IMR-90 (cell line): ENCODE data around the gene DACH1. TPM values are rescaled to one million over a fixed set of nuclear protein-coding genes. Genes with fewer than 3 reads are reported as not detected.

Experiments
- ATAC-seq: fragments of 200-7000 bp; cut with Tn5 transposase; 2 replicates; pipeline ENCODE4 v1.9.1; 2020; ENCODE audit warnings: low read depth, mild to moderate bottlenecking, moderate library complexity
- BruUV-seq: library from RNA; stranded (reverse); fragments of 400-500 nt; replicated peaks from 2 replicates; lab custom pipeline; 2021; lab: Mats Ljungman, UMichigan
- CTCF ChIA-PET: fragments of 300-600 bp; formaldehyde crosslinking; extraction: SDS; loops from one replicate; lab custom pipeline; 2021; ENCODE audit warnings: antibody characterized with exemption; lab: Yijun Ruan, JAX
- POLR2A ChIA-PET: fragments of 300-600 bp; sonication (Branson Sonifier 250); formaldehyde crosslinking; loops from one replicate; lab custom pipeline; 2022; ENCODE audit warnings: antibody characterized with exemption; ENCODE audit not compliant: unreplicated experiment; lab: Charles Lee
- DNase-seq: peaks from one replicate; pipeline ENCODE4 v3.0.0; 2013
- H2AFZ ChIP-seq: replicated peaks from 2 replicates; pipeline ENCODE3; 2013; ENCODE audit warnings: low read length, mild to moderate bottlenecking; ENCODE audit not compliant: poor library complexity
- H2AK5ac ChIP-seq: 2 replicates; pipeline ENCODE4 v1.6.1; 2013; ENCODE audit warnings: low read depth, low read length, inconsistent platforms
- H2AK9ac ChIP-seq: replicated peaks from 2 replicates; pipeline ENCODE3; 2013; ENCODE audit warnings: mild to moderate bottlenecking, low read depth, low read length, moderate library complexity; ENCODE audit not compliant: poor library complexity
- H2BK120ac ChIP-seq: 2 replicates; pipeline ENCODE4 v1.6.1; 2013; ENCODE audit warnings: low read depth, low read length, inconsistent platforms
- H2BK15ac ChIP-seq: 3 replicates; pipeline ENCODE4 v1.6.1; 2013; ENCODE audit warnings: low read depth, low read length, inconsistent platforms
- H2BK20ac ChIP-seq: 2 replicates; pipeline ENCODE4 v1.6.1; 2013; ENCODE audit warnings: low read depth, mild to moderate bottlenecking, inconsistent platforms, low read length, moderate library complexity
- H2BK5ac ChIP-seq: 2 replicates; pipeline ENCODE4 v1.6.1; 2013; ENCODE audit warnings: mild to moderate bottlenecking, low read depth, low read length, inconsistent platforms; ENCODE audit not compliant: poor library complexity, severe bottlenecking
- H3K14ac ChIP-seq: replicated peaks from 2 replicates; pipeline ENCODE4 v1.6.1; 2013; ENCODE audit warnings: low read depth, low read length, inconsistent platforms
- H3K18ac ChIP-seq: 2 replicates; pipeline ENCODE4 v1.6.1; 2013; ENCODE audit warnings: low read depth, low read length, control low read depth
- H3K23ac ChIP-seq: 2 replicates; pipeline ENCODE4 v1.6.1; 2013; ENCODE audit warnings: low read depth, low read length, inconsistent platforms
- H3K27ac ChIP-seq: 2 replicates; pipeline ENCODE4 v1.5.1; 2013; ENCODE audit warnings: mild to moderate bottlenecking, control low read depth, low read length; ENCODE audit not compliant: insufficient read depth
- H3K27me3 ChIP-seq: 2 replicates; pipeline ENCODE4 v1.6.1; 2013; ENCODE audit warnings: low read length; ENCODE audit not compliant: control insufficient read depth, insufficient read depth
- H3K36me3 ChIP-seq: 2 replicates; pipeline ENCODE4 v1.6.1; 2013; ENCODE audit warnings: low read length, mixed read lengths; ENCODE audit not compliant: control insufficient read depth, insufficient read depth
- H3K4ac ChIP-seq: 2 replicates; pipeline ENCODE4 v1.6.1; 2013; ENCODE audit warnings: low read depth, low read length, inconsistent platforms
- H3K4me1 ChIP-seq: 2 replicates; pipeline ENCODE4 v1.6.1; 2013; ENCODE audit warnings: low read length, mixed read lengths; ENCODE audit not compliant: control insufficient read depth, insufficient read depth
- H3K4me2 ChIP-seq: 2 replicates; pipeline ENCODE4 v1.6.1; 2013; ENCODE audit warnings: low read depth, mild to moderate bottlenecking, control low read depth, low read length, moderate library complexity
- H3K4me3 ChIP-seq: 2 replicates; pipeline ENCODE4 v1.5.1; 2013; ENCODE audit warnings: low read depth, mild to moderate bottlenecking, control low read depth, low read length, moderate library complexity; ENCODE audit not compliant: insufficient read depth
- H3K56ac ChIP-seq: 2 replicates; pipeline ENCODE4 v1.6.1; 2013; ENCODE audit warnings: low read length, inconsistent platforms; ENCODE audit not compliant: insufficient read depth; ENCODE audit errors: extremely low read depth
- H3K79me1 ChIP-seq, 2 experiments: 2 replicates each; pipeline ENCODE4 v1.6.1; 2013; ENCODE audit warnings: low read length in 2 of 2, inconsistent platforms in 1 of 2, low read depth in 1 of 2
- H3K9ac ChIP-seq: 2 replicates; pipeline ENCODE4 v1.6.1; 2013; ENCODE audit warnings: low read depth, low read length, control low read depth
- H3K9me1 ChIP-seq: 2 replicates; pipeline ENCODE4 v1.6.1; 2013; ENCODE audit warnings: low read length, inconsistent platforms; ENCODE audit not compliant: insufficient read depth
- H3K9me3 ChIP-seq: 2 replicates; pipeline ENCODE4 v1.6.1; 2013; ENCODE audit warnings: low read length; ENCODE audit not compliant: control insufficient read depth, insufficient read depth
- H4K20me1 ChIP-seq: 2 replicates; pipeline ENCODE4 v1.6.1; 2013; ENCODE audit warnings: low read length, inconsistent platforms; ENCODE audit not compliant: insufficient read depth
- H4K5ac ChIP-seq: 2 replicates; pipeline ENCODE4 v1.6.1; 2013; ENCODE audit warnings: mild to moderate bottlenecking, low read depth, low read length, control low read depth
- H4K8ac ChIP-seq, 2 experiments: 2 replicates each; pipeline ENCODE4 v1.6.1; 2013; ENCODE audit warnings: low read depth in 2 of 2, low read length in 2 of 2, control low read depth in 1 of 2, inconsistent platforms in 1 of 2
- H4K91ac ChIP-seq: 2 replicates; pipeline ENCODE4 v1.6.1; 2013; ENCODE audit warnings: low read depth, low read length, inconsistent platforms; ENCODE audit not compliant: insufficient read depth
- CEBPB ChIP-seq: IDR thresholded peaks from 2 replicates; pipeline ENCODE4 v1.6.1; 2012; ENCODE audit warnings: low read depth, low read length, improper control_type of control experiment
- CHD1 ChIP-seq: IDR thresholded peaks from 2 replicates; pipeline ENCODE4 v1.6.1; 2012; ENCODE audit warnings: low read depth, low read length, improper control_type of control experiment
- FOS ChIP-seq: fragments of 150-350 bp; IDR thresholded peaks from 2 replicates; pipeline ENCODE4 v1.6.1; 2016; ENCODE audit warnings: low read depth, low read length
- MAFK ChIP-seq: IDR thresholded peaks from 2 replicates; pipeline ENCODE4 v1.6.1; 2012; ENCODE audit warnings: low read depth, low read length, improper control_type of control experiment
- MAZ ChIP-seq: IDR thresholded peaks from 2 replicates; pipeline ENCODE4 v1.6.1; 2012; ENCODE audit warnings: low read depth, mild to moderate bottlenecking, low read length, improper control_type of control experiment, moderate library complexity, borderline replicate concordance
- MXI1 ChIP-seq: IDR thresholded peaks from 2 replicates; pipeline ENCODE4 v1.6.1; 2012; ENCODE audit warnings: low read depth, mild to moderate bottlenecking, low read length, moderate library complexity, borderline replicate concordance
- NFE2L2 ChIP-seq: fragments of 150-350 bp; IDR thresholded peaks from 2 replicates; pipeline ENCODE4 v1.6.1; 2016; ENCODE audit warnings: low read depth, mild to moderate bottlenecking, low read length
- POLR2A ChIP-seq: IDR thresholded peaks from 2 replicates; pipeline ENCODE4 v1.6.1; 2012; ENCODE audit warnings: mild to moderate bottlenecking, low read depth, low read length
- RFX5 ChIP-seq: IDR thresholded peaks from 2 replicates; pipeline ENCODE4 v1.8.0; 2012; ENCODE audit warnings: low read depth, mild to moderate bottlenecking, low read length, moderate library complexity
- SMC3 ChIP-seq: fragments of 150-350 bp; IDR thresholded peaks from 2 replicates; pipeline ENCODE4 v1.6.1; 2016; ENCODE audit warnings: low read depth, mild to moderate bottlenecking, antibody characterized with exemption, low read length, moderate library complexity
- WGBS, 2 experiments: methylation state at CpG; one replicate each; pipeline versions ENCODE4 v1.1.5 to v1.1.7; 2013; ENCODE audit warnings: missing lambda C conversion rate in 2 of 2; ENCODE audit not compliant: insufficient read length in 1 of 2; ENCODE audit errors: extremely low coverage in 2 of 2; 5-methylcytosine and 5-hydroxymethylcytosine counted together
- dilution Hi-C: fragments of 300-500 bp; cut with HindIII; formaldehyde crosslinking; loops from one replicate; pipeline ENCODE4 v1.14.3; 2018; ENCODE audit warnings: low sequenced_read_pairs; ENCODE audit not compliant: unreplicated experiment
- in situ Hi-C: fragments of 300-500 bp; cut with MboI; formaldehyde crosslinking; loops from 3 replicates; pipeline ENCODE4 v1.14.3; 2019; ENCODE audit warnings: low sequenced_read_pairs, inconsistent platforms, mixed read lengths
- intact Hi-C: fragments of 100-400 bp; cut with micrococcal nuclease; formaldehyde crosslinking; loops from 2 replicates; pipeline ENCODE4 v1.10.0; 2022
- polyA plus RNA-seq, 3 experiments: library from polyadenylated mRNA; depleted of rRNA; stranded (reverse); fragments of >200 nt; gene quantifications; 2 replicates each; pipeline ENCODE4 v1.2.3, GENCODE V29; 2012; ENCODE audit warnings: low replicate concordance in 1 of 3
- total RNA-seq: library from RNA; depleted of rRNA; stranded (reverse); fragments of >200 nt; gene quantifications from 2 replicates; pipeline ENCODE4 v1.2.3, GENCODE V29; 2012
- TF ChIP-seq, protein P1 (sequence below): conservative IDR thresholded peaks from 2 replicates; pipeline ENCODE4 v1.5.1; 2012; ENCODE audit warnings: mild to moderate bottlenecking, low read depth, low read length, improper control_type of control experiment
- TF ChIP-seq, protein P2 (sequence below): fragments of 150-350 bp; IDR thresholded peaks from 2 replicates; pipeline ENCODE4 v1.6.1; 2016; ENCODE audit warnings: low read depth, mild to moderate bottlenecking, low read length, moderate library complexity, borderline replicate concordance

Gene DACH1
- total and polyA plus RNA-seq, 2 of the 4 experiments (the other 2 are of a cell fraction) = not detected

DNA sequence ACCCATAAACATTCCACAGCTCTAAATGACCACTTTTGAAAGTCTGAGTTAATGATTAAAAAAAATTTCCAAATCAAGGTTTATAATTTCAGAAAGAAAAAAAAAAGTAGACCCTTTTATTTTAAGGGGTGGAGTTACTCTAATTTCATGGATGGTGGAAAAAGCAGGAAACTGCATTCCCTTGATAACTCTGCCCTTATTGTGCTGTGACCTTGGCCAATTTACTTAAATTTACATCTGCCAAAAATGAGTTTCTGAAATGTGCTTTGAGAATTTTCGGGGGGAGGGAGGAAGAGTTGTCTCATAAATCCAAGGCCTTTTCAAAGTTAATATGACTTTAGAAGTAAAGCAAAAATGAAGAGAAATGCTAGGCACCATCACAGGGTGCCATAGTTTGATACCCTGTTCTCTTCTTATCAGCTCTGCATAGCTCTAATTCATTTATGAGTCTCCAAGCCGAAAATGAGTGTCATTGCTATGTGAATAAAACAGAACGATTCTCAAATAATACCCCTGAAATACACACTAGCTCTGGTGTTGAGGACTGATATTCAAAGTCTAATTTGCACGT lies 367.0 kb downstream of the DACH1 start:
- POLR2A ChIA-PET = no interaction called here
- TF ChIP-seq MXI1 (no peak), RFX5 (no peak), CEBPB (no peak), NFE2L2 (no peak), SMC3 (no peak), CHD1 (no peak), FOS (no peak), MAZ (no peak), MAFK (no peak), POLR2A (no peak)
- TF ChIP-seq, protein P1, sequence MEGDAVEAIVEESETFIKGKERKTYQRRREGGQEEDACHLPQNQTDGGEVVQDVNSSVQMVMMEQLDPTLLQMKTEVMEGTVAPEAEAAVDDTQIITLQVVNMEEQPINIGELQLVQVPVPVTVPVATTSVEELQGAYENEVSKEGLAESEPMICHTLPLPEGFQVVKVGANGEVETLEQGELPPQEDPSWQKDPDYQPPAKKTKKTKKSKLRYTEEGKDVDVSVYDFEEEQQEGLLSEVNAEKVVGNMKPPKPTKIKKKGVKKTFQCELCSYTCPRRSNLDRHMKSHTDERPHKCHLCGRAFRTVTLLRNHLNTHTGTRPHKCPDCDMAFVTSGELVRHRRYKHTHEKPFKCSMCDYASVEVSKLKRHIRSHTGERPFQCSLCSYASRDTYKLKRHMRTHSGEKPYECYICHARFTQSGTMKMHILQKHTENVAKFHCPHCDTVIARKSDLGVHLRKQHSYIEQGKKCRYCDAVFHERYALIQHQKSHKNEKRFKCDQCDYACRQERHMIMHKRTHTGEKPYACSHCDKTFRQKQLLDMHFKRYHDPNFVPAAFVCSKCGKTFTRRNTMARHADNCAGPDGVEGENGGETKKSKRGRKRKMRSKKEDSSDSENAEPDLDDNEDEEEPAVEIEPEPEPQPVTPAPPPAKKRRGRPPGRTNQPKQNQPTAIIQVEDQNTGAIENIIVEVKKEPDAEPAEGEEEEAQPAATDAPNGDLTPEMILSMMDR = no peak
- TF ChIP-seq, protein P2, sequence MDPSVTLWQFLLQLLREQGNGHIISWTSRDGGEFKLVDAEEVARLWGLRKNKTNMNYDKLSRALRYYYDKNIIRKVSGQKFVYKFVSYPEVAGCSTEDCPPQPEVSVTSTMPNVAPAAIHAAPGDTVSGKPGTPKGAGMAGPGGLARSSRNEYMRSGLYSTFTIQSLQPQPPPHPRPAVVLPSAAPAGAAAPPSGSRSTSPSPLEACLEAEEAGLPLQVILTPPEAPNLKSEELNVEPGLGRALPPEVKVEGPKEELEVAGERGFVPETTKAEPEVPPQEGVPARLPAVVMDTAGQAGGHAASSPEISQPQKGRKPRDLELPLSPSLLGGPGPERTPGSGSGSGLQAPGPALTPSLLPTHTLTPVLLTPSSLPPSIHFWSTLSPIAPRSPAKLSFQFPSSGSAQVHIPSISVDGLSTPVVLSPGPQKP = no peak
- no TSS peak for BruUV-seq
- no peak overlapping the region for H2AFZ ChIP-seq
- H3K4me2 ChIP-seq = no peak overlapping the region
- DNase-seq (no peak), ATAC-seq (no peak)
- H2BK15ac ChIP-seq = no peak overlapping the region
- H3K9ac ChIP-seq = no peak overlapping the region
- dilution Hi-C loops (no loop called here), intact Hi-C loops (no loop called here), in situ Hi-C loops (no loop called here)
- H3K27ac ChIP-seq = no peak overlapping the region
- CTCF ChIA-PET = interaction anchor here (0.6 kb wide), 1 partner anchor 41 kb away, joined by 3 read pairs; no protein-coding TSS in a partner anchor
- no peaks in the 10 kb centered on the region for H3K36me3 ChIP-seq
- no peak overlapping the region for H2AK5ac ChIP-seq
- no peak overlapping the region for H2BK20ac ChIP-seq
- H2BK120ac ChIP-seq = no peak overlapping the region
- no peak overlapping the region for H3K18ac ChIP-seq
- WGBS, 2 experiments = no CpG with 5 or more reads among the region's 4 CpGs
- no peaks in the 10 kb centered on the region for H3K79me1 ChIP-seq
- no peak overlapping the region for H3K4ac ChIP-seq
- no peak overlapping the region for H2BK5ac ChIP-seq
- H3K14ac ChIP-seq = no peak overlapping the region
- no peak overlapping the region for H2AK9ac ChIP-seq
- H3K9me1 ChIP-seq = no peaks in the 10 kb centered on the region
- no peaks in the 10 kb centered on the region for H3K9me3 ChIP-seq
- H4K5ac ChIP-seq = no peak overlapping the region
- H3K23ac ChIP-seq = no peak overlapping the region
- H4K91ac ChIP-seq = no peak overlapping the region
- H3K4me1 ChIP-seq = no peaks in the 10 kb centered on the region
- no peak overlapping the region for H3K56ac ChIP-seq
- H4K8ac ChIP-seq = no peak overlapping the region
- no peak overlapping the region for H3K4me3 ChIP-seq
- no peaks in the 10 kb centered on the region for H4K20me1 ChIP-seq
- no peaks in the 10 kb centered on the region for H3K27me3 ChIP-seq
